Fibroblast of skin of back (primary cell): Measurements from ENCODE around the gene CDK4.

Experiments
- DNase-seq: peaks from one replicate; pipeline ENCODE4 v3.0.0-alpha.2; 2013

Gene CDK4

GRCh38 chr12:57737467-57738460 lies 14.3 kb downstream of the CDK4 start:
- DNase-seq = peak; percentile 19

GRCh38 chr12:57736741-57737466 lies 15.2 kb downstream of the CDK4 start:
- DNase-seq = no peak

- DNase-seq = peak; percentile 35
Observed at GRCh38 chr12:57735952-57736740, 16.0 kb downstream of the CDK4 start.

- no peak for DNase-seq
Observed at GRCh38 chr12:57735198-57735855, 16.8 kb downstream of the CDK4 start.

- peak; percentile 42 for DNase-seq
Observed at GRCh38 chr12:57734591-57734990, 17.5 kb downstream of the CDK4 start.

- DNase-seq = no peak
Observed at GRCh38 chr12:57733928-57734327, 18.2 kb downstream of the CDK4 start.

GRCh38 chr12:57732726-57733593 lies 19.1 kb downstream of the CDK4 start:
- no peak for DNase-seq

- DNase-seq = no peak
Observed at GRCh38 chr12:57732270-57732669, 19.8 kb downstream of the CDK4 start.

- DNase-seq = no peak
Observed at GRCh38 chr12:57731411-57732080, 20.6 kb downstream of the CDK4 start.

- DNase-seq = no peak
Observed at GRCh38 chr12:57730336-57731067, 21.6 kb downstream of the CDK4 start.

- DNase-seq = no peak
Observed at GRCh38 chr12:57729321-57729844, 22.7 kb downstream of the CDK4 start.

- no peak for DNase-seq
Observed at GRCh38 chr12:57727758-57728395, 24.2 kb downstream of the CDK4 start.

- no peak for DNase-seq
Observed at GRCh38 chr12:57726884-57727757, 25.0 kb downstream of the CDK4 start.

- DNase-seq = peak; percentile 87
Observed at GRCh38 chr12:57726151-57726883, 25.8 kb downstream of the CDK4 start.

- DNase-seq = no peak
Observed at GRCh38 chr12:57725851-57726150, 26.3 kb downstream of the CDK4 start.

- DNase-seq = no peak
Observed at GRCh38 chr12:57724936-57725740, 27.0 kb downstream of the CDK4 start.
